Neutrophil (primary cell): ENCODE results near the gene NUDT22.
A peak's percentile ranks its signal among the peaks of the same experiment; 100 is the strongest.

Experiments used
- H3K27ac ChIP-seq: fragments of 200-600 bp; sonication (generic); 2 replicates; pipeline ENCODE4 v1.5.1; 2016; ENCODE audit warnings: mild to moderate bottlenecking, moderate library complexity
- H3K27me3 ChIP-seq: fragments of 200-600 bp; sonication (generic); 2 replicates; pipeline ENCODE4 v1.6.0; 2016; ENCODE audit warnings: mild to moderate bottlenecking
- H3K36me3 ChIP-seq: fragments of 200-600 bp; sonication (generic); 2 replicates; pipeline ENCODE4 v1.5.1; 2017
- H3K4me1 ChIP-seq, 2 experiments: fragments of 200-600 bp in 1 of 2; sonication (generic) in 1 of 2; 1 replicate in 1 of 2; 2 replicates in 1 of 2; pipeline versions ENCODE4 v1.5.1 to v1.6.1; 2013 to 2016; ENCODE audit warnings: low read depth in 1 of 2, low read length in 1 of 2, mild to moderate bottlenecking in 1 of 2, moderate library complexity in 1 of 2; ENCODE audit not compliant: control insufficient read depth in 1 of 2, insufficient read depth in 1 of 2
- H3K4me3 ChIP-seq, 2 experiments: fragments of 200-600 bp in 1 of 2; sonication (generic) in 1 of 2; 1 replicate in 1 of 2; 2 replicates in 1 of 2; pipeline ENCODE4 v1.5.1; 2013 to 2016; ENCODE audit warnings: low read depth in 1 of 2, low read length in 1 of 2, mild to moderate bottlenecking in 1 of 2, moderate library complexity in 1 of 2
- H3K9me3 ChIP-seq: fragments of 200-600 bp; sonication (generic); 2 replicates; pipeline ENCODE4 v1.5.1; 2016
- CTCF ChIP-seq: fragments of 200-600 bp; sonication (generic); IDR thresholded peaks from 2 replicates; pipeline ENCODE4 v1.5.1; 2016; ENCODE audit warnings: antibody characterized with exemption

NUDT22 gene

GRCh38 chr11:64216879-64217278 lies 9.2 kb upstream of the NUDT22 start:
- H3K4me3 ChIP-seq = no peak overlapping the region
- peak overlapping the region; percentile 41 for H3K27ac ChIP-seq
- peaks cover 92% of the 10 kb centered on the region for H3K36me3 ChIP-seq
- no peak for TF ChIP-seq CTCF
- no peaks in the 10 kb centered on the region for H3K27me3 ChIP-seq
- peaks cover 13 to 17% of the 10 kb centered on the region in 2 experiments for H3K4me1 ChIP-seq
- H3K9me3 ChIP-seq = no peaks in the 10 kb centered on the region

- TF ChIP-seq CTCF = no peak
- Histone ChIP-seq H3K4me3 (no peak overlapping the region), H3K27ac (peak overlapping the region; percentile 38), H3K36me3 (peaks cover 98% of the 10 kb centered on the region), H3K4me1 (peaks cover 0 to 5% of the 10 kb centered on the region in 2 experiments), H3K9me3 (no peaks in the 10 kb centered on the region), H3K27me3 (no peaks in the 10 kb centered on the region)
These were observed 7.3 kb upstream of the NUDT22 start for GRCh38 chr11:64218628-64219353.

- peak overlapping the region; percentile 38 for H3K27ac ChIP-seq
- peaks cover 98% of the 10 kb centered on the region for H3K36me3 ChIP-seq
- no peaks in the 10 kb centered on the region for H3K27me3 ChIP-seq
- H3K9me3 ChIP-seq = no peaks in the 10 kb centered on the region
- H3K4me3 ChIP-seq = no peak overlapping the region
- TF ChIP-seq CTCF = no peak
- H3K4me1 ChIP-seq = peaks cover 0 to 5% of the 10 kb centered on the region in 2 experiments
These were observed 6.8 kb upstream of the NUDT22 start for GRCh38 chr11:64219354-64219684.

- Histone ChIP-seq H3K4me1 (peaks cover 0 to 7% of the 10 kb centered on the region in 2 experiments), H3K27ac (peak overlapping the region; percentile 38), H3K36me3 (peaks cover 98% of the 10 kb centered on the region), H3K9me3 (no peaks in the 10 kb centered on the region), H3K27me3 (no peaks in the 10 kb centered on the region), H3K4me3 (no peak overlapping the region)
- no peak for TF ChIP-seq CTCF
These were observed 6.3 kb upstream of the NUDT22 start for GRCh38 chr11:64219755-64220154.

- Histone ChIP-seq H3K4me1 (peaks cover 5 to 8% of the 10 kb centered on the region in 2 experiments), H3K9me3 (no peaks in the 10 kb centered on the region), H3K36me3 (peaks cover 93% of the 10 kb centered on the region), H3K27ac (no peak overlapping the region), H3K4me3 (no peak overlapping the region), H3K27me3 (no peaks in the 10 kb centered on the region)
- no peak for TF ChIP-seq CTCF
These were observed 5.8 kb upstream of the NUDT22 start for GRCh38 chr11:64220271-64220670.
